Ovary (tissue), 3 donors: ENCODE data around the gene CGB2.

ENCODE experiments used
- CTCF ChIP-seq, 3 donors: fragments of 450-650 bp in 2 of 3; fragments of 200-600 bp in 1 of 3; IDR thresholded peaks; one replicate each; pipeline versions ENCODE4 v1.5.1 to v1.8.0; 2016 to 2022; ENCODE audit warnings: antibody characterized with exemption in 3 of 3, mild to moderate bottlenecking in 1 of 3
- POLR2A ChIP-seq: fragments of 450-650 bp; IDR thresholded peaks from one replicate; pipeline ENCODE4 v1.6.1; 2017; ENCODE audit warnings: antibody characterized with exemption, mild to moderate bottlenecking, moderate library complexity
- donor health status: DM: no; HTN: no; CAD: no.

- TF ChIP-seq POLR2A (no peak), CTCF (IDR thresholded peaks at IDR 0.05) (no peak)
Observed at GRCh38 chr19:49070416-49070815, 38.7 kb downstream of the CGB2 start.
